HG02870 (cell line): ENCODE measurements around the gene ERBB2.
"Not testable (repeated sequence)": the region's sequence is repeated elsewhere in the genome, so short reads cannot be mapped to it uniquely, and the experiment has no call there.

Experiments
- ATAC-seq: cut with Tn5 transposase; IDR thresholded peaks from one replicate; pipeline ENCODE4 v1.9.1; 2021; ENCODE audit warnings: mild to moderate bottlenecking, moderate library complexity; ENCODE audit not compliant: unreplicated experiment

The ERBB2 gene

DNA sequence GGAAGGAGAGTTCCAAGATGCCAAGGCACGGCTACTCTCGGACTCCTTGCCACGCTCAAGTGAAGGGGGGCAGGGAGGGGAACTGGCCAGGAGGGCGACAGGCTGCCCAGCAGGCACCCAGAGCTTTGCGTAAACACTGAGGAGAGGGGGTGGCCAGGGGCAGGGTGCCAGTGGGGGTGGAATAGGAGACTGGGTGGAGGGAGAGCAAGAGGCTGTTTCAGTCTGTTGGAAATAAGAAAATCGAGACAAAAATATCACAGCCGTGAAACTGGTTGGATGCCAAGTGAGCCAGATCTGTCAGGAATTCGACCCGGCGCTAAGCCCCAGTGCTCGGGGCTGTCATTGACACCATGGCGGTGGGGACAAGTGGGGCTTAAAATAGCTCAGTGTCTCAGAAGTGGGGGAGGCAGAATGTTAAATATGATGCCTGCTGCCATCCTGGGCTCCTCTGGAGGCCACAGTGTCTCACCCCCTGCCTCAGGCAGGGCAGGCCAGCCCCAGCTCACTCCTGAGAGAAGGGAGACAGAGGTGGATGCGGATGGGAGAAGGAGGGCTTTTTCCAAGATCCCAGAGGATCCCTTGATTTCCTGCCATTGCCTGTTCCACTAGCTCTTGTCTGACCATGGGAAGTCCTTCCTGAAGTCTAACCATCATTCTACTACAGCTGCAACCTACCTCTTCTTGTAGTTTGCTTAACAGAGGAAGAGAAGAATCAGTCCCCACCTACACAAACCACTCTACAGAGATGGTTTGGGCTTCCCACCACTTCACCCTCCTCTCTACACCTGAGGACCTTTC is 22.1 kb upstream of the ERBB2 start:
- no peak for ATAC-seq

DNA sequence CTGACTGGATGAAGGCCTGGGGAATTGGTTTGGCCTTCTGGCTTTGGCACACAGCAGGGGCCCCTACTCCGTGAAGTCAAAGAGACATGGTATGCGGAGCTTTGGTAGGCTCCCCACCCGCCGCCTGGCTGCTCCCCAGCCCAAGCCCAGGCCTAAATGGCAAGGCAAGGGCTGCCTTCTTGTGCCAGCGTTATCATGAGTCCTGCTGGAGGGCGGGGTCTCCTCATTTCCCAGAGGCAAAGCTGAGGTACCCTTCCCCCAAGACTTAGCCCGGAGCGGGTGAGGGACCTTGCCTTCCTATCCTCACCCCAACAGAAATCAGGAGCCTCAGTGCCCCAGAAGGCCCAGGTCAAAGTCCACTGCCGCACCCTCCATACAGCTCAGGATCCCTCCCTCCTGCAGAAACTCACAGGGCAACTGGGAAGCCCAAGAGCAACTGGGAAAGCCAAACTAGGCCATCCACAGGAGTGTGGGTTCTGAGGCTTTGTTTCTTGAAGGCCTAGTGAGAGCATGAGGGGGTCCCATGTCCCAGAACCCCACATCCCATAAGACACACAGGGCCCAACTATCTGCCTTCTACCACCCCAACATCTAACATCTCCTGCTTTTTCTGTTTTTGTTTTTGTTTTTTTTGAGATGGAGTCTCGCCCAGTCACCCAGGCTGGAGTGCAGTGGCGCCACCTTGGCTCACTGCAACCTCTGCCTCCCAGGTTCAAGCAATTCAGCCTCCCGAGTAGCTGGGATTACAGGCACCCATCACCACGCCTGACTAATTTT is 21.3 kb upstream of the ERBB2 start:
- ATAC-seq, result no peak

DNA sequence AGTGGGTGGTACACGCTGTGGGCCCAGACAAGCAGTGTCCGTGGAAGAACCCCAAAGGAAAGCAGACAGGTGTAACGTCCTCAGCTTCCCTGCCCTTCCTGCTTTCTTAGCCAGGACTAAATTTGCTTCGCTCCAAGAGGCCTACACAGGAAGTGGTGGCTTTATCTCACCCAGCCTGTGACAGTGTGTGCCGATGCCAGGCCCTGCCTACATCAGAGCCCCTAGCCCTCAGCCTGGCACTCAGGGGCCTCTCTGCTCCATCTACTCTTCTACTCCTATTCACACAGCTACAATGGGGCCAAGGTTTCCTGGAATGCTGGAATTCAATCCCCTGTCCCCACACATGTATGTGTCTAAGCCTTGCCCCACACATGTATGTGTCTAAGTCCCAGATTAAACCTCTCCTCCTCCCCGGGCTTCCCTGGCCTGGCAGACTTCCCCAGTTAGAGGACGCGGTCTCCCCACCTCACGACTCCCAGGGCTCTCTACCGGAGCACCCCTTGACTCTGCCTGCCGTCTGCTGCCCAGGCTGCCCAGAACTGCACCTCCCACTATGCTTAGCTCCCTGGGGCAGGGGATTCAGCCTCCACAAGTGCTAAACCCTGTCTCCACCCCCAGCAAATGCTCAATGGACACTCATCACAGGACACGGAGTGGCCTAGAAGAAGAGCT is 20.2 kb upstream of the ERBB2 start:
- no peak for ATAC-seq

DNA sequence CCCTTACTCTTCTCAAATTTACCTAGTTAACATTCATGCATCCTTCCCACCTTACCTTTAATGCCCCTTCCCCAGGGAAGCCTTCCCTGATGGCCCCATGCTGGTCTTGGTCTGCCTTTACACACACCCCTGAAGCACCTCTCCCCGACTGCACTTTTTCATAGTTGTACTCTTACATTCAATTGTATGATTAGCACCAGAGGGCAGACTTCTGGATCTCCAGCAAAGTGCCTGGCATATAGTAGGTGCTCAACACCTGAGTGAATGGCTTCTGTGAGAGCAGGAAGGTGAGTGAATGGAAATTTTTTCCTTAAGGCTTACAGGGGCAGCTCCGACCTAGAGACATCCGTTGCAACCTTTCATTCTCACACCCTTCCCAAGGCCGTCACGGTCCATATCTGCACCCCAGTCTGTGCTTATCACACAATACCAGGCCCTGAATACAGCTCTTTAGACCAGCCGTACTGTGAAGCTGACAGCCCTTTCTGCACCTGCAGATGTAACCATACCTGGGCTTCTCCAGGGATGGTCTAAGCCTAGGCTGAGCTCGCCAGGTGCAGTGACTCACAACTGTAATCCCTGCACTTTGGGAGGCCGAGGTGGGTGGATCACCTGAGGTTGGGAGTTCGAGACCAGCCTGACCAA is 16.4 kb upstream of the ERBB2 start:
- no peak for ATAC-seq

DNA sequence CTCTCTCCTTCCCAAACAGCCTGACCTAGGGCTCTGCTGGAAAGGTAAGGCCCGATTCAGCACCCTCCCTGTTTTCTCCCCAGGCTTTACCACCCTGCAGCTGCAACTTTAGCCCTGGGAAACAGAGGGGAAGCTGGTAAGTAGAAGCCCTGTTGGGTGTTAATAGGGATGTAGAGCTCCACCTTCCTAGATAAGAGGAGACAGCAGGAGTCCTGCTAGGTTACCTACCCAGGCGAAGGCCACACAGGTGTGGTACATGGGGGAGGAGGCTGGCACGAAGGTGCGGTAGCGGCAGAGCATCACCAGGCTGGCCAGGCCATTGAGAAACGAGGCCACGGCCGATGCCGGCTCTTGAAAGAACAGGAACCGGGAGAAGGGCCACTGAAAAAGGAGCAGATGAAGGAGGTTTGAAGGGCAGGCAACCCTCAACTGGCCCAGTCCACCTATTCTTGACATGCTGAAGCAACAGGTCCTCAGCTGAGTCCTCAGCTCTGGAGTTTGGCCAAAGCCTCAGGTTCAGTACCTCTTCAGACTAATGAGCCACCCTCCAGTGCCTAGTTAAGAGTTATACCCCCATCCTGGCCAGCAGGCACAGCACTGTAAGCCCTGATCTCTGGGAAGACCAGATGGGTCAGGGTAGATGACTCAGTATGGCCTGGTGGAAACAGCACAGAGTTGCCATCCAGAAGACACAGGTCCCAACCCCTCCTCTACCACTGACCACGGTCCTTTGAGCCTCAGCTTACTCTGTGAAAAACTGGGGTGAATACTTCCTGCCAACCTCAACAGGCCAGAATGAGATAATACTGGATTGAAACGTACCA is 15.3 kb upstream of the ERBB2 start:
- ATAC-seq, result no peak

DNA sequence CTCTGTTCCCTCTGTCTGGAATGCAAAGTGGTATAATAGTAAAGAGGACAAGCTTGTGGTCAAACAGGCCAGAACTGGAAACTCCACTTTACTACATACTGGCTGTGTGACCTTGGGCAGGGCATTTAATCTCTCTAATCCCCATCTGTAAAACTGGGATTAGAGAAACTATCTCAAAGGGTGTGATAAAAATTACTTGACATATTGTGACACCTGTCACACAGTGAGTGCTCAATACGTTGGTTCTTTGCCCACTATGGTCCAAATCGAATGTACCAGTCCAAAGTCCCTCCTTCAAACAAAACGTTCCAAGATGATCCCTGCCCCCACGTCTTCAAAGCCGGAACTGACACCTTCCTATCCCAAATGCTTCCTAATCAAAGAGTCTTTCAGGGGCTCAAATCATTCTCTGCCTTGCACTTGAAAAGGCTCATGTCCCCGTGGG is 12.7 kb upstream of the ERBB2 start:
- no peak for ATAC-seq

DNA sequence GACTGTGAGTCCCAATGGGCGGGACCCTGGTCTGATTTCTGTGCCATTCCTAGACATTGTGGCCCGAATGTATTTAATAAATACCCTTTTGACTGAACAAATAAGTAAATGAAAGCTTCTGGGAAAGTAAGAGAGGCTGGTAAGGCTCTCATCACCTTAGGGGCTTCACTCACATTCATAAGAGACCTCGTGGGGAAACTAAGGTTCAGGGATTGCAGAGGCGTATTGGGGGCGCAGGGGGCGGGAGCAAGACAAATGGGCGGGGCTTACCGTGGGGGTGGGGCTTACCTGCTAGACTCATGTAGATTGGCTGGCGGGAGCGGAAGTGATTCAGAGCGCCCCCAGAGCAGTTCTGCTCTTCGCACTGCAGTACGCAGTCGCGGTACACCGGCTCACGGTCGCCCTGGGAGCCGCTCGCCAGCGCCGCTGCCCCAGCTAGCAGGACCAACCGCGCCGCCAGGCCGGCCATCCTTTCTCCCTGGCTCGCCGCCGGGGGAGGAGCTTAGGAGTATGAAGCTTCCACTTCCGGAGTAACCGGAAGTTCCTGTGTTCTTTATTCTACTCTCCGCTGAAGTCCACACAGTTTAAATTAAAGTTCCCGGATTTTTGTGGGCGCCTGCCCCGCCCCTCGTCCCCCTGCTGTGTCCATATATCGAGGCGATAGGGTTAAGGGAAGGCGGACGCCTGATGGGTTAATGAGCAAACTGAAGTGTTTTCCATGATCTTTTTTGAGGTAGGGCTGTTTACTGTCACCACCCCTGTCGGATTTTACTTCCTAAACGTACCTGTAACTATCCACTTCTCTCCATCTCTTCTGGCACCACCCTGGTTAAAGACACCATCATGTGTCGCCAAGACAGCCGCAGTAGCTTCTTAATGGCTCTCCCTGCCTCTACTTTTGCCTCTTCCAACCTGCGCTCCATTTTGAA is 12.1 kb upstream of the ERBB2 start, which contains the start of gene PGAP3:
Gene PGAP3 (minus strand): TSS at position 512 of the 929 bp plus-strand sequence. CDS start 43 bp downstream, at position 469.
- peak; percentile 84 for ATAC-seq

DNA sequence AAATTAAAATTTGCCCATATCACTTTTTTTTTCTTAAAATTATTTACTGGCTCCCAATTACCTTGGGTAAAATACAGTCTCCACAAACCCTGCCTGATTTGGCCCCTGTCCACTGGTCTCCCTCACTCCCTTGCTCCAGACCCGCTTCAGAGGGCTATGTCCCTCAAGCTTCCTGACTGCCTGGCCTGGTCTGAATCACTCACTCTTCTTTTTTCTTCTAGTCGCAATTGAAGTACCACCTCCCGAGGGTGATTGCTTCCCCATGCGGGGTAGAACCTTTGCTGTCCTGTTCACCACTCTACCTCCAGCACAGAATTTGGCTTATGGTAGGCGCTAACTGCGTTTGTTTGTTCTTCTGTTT is 11.4 kb upstream of the ERBB2 start:
- no peak for ATAC-seq

DNA sequence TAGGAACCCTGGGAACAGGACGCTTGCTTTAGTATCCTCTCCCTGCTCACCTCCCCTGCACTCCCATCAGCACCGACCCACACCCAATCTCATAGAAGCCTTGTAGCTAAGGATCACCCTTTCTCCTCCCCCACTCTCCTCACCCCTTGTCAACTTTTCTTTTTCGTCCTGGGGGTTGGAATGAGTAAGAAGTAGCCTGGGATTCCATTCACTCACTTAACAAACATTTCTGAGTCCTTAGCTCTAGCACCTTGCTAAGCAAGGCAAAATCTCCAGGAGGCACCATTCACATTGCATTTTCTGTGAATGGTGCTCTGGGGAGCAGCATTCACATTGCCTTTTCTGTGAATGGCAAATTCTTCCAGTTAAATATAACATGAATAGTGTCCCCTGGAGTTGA is 10.9 kb upstream of the ERBB2 start:
- no peak for ATAC-seq

DNA sequence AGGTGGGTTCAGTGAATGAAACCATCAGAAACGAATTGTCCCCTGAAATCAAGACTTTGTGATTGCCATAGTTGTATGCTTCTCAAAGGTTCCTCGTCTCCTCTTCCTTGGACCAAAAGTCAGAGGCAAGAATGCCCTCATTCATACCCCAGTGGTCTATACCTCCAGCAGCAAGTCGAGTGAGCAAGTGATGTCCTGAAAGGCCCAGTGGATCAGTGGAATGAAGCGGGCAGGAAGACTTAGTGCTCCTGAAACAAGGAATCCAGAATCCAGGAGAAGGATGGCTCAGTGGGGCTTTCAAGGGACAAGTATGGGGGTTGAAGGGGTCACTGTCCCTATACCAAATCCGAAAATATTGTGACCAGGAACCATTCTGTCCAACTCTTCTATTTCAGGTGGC is 5.3 kb upstream of the ERBB2 start:
- no peak for ATAC-seq

DNA sequence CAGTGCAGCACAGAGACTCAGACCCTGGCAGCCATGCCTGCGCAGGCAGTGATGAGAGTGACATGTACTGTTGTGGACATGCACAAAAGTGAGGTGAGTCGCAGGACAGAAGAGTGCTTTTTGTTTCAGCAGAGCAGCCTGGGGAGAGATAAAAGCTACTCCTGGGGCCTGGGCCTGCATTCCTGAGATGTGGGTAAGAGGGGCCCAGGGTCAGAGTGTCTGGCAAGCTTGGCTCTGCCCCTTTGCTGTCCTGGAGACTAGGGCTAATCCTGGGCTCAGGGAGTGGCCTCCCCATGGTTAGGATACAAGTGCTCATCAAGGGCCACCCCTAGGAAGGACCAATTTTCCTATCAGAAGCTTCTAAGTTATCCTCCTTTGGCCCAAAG is 4.8 kb upstream of the ERBB2 start:
- no peak for ATAC-seq

DNA sequence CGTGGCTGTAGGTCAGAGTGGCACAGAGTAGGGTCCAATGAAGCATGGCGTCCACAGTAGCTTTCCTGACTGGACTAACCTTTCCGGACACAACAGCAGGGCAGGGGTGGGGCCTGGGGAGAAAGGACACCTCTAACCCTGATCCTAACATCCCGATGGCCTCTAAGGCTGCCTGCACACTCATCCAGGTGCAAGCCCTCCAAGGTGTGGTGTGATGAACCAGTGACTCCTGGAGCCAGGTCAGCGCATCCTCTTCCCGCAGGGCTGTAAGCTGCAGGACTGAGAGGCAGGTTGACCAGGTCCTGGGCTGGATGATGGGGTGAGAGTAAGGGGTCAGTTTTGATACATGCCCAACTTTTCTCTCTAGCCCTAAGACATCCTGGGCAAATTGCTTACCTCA is 3.1 kb upstream of the ERBB2 start:
- ATAC-seq, result no peak

DNA sequence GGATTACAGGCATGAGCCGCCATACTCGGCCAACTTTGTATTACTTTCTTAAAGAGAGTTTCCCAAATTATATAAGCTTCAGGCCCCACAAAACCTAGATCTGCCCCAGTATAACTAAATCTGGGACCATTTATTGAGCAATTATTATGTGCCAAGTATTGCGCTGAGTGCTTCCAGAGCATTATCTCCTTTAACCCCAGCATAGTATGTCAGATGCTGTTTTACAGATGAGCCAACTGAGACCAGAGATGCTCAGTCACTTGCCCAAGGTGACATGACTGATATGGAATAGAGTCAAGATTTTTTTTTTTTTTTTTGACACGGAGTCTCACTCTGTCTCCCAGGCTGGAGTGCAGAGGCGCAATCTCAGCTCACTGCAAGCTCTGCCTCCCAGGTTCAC is 1.9 kb upstream of the ERBB2 start:
- ATAC-seq, result no peak

DNA sequence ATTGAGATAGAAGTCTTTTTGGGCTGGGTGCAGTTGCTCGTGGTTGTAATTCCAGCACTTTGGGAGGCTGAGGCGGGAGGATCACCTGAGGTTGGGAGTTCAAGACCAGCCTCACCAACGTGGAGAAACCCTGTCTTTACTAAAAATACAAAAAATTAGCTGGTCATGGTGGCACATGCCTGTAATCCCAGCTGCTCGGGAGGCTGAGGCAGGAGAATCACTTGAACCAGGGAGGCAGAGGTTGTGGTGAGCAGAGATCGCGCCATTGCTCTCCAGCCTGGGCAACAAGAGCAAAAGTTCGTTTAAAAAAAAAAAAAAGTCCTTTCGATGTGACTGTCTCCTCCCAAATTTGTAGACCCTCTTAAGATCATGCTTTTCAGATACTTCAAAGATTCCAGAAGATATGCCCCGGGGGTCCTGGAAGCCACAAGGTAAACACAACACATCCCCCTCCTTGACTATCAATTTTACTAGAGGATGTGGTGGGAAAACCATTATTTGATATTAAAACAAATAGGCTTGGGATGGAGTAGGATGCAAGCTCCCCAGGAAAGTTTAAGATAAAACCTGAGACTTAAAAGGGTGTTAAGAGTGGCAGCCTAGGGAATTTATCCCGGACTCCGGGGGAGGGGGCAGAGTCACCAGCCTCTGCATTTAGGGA is 577 bp upstream of the ERBB2 start:
- ATAC-seq, result not testable (repeated sequence)

DNA sequence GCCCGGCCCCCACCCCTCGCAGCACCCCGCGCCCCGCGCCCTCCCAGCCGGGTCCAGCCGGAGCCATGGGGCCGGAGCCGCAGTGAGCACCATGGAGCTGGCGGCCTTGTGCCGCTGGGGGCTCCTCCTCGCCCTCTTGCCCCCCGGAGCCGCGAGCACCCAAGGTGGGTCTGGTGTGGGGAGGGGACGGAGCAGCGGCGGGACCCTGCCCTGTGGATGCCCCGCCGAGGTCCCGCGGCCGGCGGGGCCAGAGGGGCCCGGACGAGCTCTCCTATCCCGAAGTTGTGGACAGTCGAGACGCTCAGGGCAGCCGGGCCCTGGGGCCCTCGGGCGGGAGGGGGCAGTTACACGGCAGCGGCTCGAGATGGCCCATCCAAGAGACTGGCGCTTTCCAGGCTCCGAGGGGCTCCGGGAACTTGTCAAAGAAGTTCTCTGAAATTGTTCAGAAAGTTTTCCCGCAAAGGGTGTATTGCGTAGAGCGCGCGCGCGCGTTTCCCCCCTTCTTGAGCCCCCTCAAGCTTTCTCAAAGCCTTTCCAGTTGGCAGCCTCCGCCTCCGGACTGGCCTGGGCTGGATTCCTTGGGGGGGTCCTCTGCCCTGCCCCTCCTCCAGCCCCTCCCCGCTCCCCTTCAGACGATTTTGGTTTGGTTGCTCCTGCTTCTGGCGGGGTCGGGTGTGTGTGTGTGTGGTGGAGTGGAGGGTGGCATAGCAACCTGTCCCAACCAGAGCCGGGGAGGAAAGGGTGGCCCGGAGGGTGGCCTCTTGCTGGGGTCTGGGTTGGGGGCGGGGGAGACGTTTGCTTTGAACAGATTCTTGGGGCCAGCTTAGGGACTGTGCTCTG is 504 bp downstream of the ERBB2 start:
- ATAC-seq, result no peak

DNA sequence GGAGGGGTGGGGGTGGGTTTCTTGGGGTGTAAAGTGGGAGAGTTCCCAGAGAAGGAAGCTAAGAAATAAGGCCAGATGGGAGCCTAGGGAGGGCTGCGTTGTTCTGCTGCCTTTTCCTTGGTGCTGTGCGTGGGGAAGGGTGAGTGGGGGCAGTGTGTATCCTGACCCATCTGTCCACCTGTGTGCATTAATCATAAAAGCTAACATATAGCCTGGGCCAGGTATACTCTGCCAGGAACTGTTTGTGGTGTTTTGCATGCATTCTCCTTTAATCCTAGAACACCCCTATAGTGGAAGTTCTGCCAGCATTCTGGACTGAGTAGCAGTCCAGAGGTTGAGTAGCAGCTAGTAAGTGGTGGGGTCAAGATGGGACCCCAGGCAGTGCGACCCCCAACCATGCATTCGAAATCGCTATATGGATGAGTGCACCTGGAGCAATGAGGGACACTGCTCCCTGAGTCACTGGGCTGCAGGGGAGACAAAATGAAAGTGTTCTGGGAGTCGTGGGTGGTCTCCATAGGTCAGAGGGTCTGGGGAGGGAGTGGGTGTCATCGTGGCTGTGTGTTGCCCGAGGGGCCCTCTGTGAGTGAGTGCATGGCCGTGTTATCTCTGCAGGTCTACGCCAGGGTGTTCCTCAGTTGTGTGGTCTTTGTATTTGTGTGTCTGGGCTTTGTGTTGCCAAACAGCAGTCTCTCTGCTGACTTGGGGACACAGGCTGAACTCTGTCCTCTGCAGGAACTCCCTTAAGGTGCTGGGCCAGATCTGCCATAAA is 1.3 kb downstream of the ERBB2 start:
- no peak for ATAC-seq

DNA sequence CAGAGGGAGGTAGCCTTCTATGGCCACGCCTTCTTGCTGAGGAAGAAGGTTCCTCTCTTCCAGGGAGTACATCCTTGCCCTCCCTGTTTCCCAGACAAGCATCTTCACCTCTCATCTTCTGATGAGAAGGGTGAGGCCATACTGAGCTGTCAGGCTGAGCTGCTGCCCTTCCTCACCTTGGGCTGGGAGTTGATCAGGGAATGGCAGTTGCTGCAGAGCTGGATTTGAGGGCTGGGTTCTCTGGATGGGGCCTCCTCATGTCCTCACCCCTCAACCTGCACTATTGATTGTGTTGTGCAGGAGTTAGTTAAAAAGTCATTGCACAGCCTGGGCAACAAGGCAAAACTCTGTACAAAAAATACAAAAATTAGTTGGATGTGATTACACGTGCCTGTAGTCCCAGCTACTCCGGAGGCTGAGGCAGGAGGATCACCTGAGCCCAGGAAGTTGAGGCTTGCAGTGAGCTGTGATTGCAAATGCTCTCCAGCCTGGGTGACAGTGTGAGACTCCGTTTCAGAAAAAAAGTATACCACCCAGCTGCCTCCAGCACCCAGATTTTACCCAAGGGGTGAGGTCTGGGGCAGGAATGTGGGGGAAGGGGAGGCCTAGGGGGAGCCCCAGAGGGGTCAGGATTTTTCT is 2.0 kb downstream of the ERBB2 start:
- ATAC-seq, result no peak
